Astrocyte (in vitro differentiated cells and primary cell): Measurements from ENCODE around the gene PML.
"Not testable (repeated sequence)": the region's sequence is repeated elsewhere in the genome, so short reads cannot be mapped to it uniquely, and the experiment has no call there.

Source experiments
- CTCF ChIP-seq: IDR thresholded peaks from 2 replicates; pipeline ENCODE4 v1.5.1; 2011; ENCODE audit warnings: low read depth, mild to moderate bottlenecking, inconsistent platforms, low read length, moderate library complexity; ENCODE audit not compliant: insufficient read depth
- EZH2 ChIP-seq: IDR thresholded peaks from 2 replicates; pipeline ENCODE4 v1.6.1; 2012; ENCODE audit warnings: mild to moderate bottlenecking, low read length, inconsistent platforms; ENCODE audit not compliant: insufficient read depth

GRCh38 chr15:73975440-73976125 lies 18.9 kb upstream of the PML start:
- TF ChIP-seq EZH2, CTCF: not testable (repeated sequence)
